Mucosa of stomach (tissue), 1 donor: ENCODE results near the gene TAF1C.

Experiments
- H3K27me3 ChIP-seq: one replicate; pipeline ENCODE4 v1.7.0; 2013; ENCODE audit warnings: mild to moderate bottlenecking, low read length; ENCODE audit not compliant: control insufficient read depth, insufficient read depth
- H3K36me3 ChIP-seq: one replicate; pipeline ENCODE4 v1.7.0; 2013; ENCODE audit warnings: low read length; ENCODE audit not compliant: control insufficient read depth, insufficient read depth
- H3K4me1 ChIP-seq: one replicate; pipeline ENCODE4 v1.7.0; 2013; ENCODE audit warnings: mild to moderate bottlenecking, low read length; ENCODE audit not compliant: control insufficient read depth, insufficient read depth
- H3K4me3 ChIP-seq: one replicate; pipeline ENCODE4 v1.7.0; 2013; ENCODE audit warnings: low read length
- H3K9ac ChIP-seq: one replicate; pipeline ENCODE4 v1.7.0; 2013; ENCODE audit warnings: mild to moderate bottlenecking, low read length, moderate library complexity
- H3K9me3 ChIP-seq: one replicate; pipeline ENCODE4 v1.7.0; 2013; ENCODE audit warnings: mild to moderate bottlenecking, low read length, moderate library complexity; ENCODE audit not compliant: control insufficient read depth
- donor health status: Pancreatic carcinoma.

Gene TAF1C, protein sequence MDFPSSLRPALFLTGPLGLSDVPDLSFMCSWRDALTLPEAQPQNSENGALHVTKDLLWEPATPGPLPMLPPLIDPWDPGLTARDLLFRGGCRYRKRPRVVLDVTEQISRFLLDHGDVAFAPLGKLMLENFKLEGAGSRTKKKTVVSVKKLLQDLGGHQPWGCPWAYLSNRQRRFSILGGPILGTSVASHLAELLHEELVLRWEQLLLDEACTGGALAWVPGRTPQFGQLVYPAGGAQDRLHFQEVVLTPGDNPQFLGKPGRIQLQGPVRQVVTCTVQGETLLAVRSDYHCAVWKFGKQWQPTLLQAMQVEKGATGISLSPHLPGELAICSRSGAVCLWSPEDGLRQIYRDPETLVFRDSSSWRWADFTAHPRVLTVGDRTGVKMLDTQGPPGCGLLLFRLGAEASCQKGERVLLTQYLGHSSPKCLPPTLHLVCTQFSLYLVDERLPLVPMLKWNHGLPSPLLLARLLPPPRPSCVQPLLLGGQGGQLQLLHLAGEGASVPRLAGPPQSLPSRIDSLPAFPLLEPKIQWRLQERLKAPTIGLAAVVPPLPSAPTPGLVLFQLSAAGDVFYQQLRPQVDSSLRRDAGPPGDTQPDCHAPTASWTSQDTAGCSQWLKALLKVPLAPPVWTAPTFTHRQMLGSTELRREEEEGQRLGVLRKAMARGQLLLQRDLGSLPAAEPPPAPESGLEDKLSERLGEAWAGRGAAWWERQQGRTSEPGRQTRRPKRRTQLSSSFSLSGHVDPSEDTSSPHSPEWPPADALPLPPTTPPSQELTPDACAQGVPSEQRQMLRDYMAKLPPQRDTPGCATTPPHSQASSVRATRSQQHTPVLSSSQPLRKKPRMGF

DNA sequence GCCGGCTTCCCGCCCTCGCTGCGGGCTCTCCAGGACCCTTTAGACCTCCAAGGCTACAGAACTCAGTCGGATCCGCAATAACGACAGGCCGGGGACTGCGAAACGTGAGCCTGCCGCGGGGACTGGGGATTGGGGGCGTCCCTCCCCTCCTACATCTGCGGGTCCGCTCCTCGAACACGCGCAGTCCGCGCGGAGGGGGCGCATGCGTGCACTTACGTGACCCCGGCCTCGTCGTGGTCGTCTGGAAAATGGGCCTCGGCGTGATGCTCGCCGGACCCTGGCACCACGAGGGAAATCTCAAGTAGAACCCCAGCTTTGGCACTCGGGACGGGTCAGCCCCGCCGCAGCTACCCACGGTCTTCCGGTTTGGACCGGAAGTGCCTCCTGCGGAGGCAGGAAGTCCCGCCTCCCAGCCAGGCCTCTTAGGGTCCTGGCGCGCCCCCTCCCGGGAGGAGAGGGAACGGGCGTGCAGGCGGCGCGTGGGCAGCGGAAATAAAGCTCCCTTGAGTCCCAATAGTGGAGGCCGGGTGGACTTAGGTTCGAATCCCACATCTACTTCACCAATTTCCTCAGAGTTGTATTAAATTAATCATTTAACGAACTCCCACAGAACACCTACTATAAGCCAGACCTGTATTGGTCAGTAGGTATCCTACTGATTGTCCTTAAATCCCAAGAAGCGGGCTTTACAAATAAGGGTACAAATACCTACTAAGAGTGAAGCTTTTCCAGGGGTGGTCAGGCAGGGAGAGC is at the start of gene TAF1C:
TSS of gene TAF1C (minus strand) at position 373 of the 753 bp plus-strand sequence. CDS start 2,069 bp downstream, outside the sequence.
- Histone ChIP-seq H3K4me1 (peaks cover 9% of the 10 kb centered on the region), H3K9ac (peak within 1 kb of the TSS; percentile 90), H3K4me3 (peak within 1 kb of the TSS; percentile 62), H3K36me3 (peaks cover 2% of the 10 kb centered on the region), H3K27me3 (no peaks in the 10 kb centered on the region), H3K9me3 (no peaks in the 10 kb centered on the region)

DNA sequence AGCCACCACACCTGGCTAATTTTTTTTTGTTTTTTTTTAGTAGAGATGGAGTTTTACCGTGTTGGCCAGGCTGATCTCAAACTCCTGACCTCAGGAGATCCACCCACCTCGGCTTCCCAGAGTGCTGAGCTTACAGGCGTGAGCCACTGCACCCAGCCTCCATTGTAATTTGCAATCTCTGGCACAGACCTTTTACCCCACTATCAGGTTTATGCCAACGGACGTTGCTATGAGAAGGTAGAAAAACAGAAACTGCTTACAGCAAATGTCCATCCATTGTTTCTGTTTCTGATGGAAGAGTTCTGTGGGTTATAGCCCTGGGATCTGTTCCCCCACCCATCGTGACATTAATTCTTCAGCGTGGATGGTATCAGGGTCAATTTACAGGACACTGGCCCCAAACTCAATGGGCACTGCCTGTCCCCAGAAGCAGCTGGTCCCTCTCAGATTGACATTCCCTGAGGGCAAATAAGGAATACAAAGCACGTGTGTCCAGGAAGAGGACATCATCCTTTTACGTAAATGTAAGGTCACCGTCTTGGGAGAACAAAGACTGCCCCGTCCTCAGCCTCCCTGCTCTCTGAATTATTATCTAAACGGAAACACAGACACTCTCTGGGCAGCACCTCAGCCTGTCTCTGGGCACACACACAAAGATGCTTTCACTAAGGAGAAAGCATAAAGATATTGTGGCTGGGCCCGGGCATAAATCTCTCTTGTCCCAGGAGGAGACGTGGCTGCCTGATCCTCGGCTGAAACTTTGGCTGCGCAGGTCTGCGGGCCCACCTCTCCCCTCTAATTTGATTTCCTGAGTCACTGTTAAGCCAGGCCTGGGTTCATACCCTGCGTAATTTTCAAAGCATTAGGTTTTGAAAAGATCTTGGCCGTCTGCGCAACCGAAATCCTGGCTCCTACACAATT is 47.7 kb upstream of the TAF1C start:
- H3K4me3 ChIP-seq = no peak overlapping the region
- H3K4me1 ChIP-seq = no peaks in the 10 kb centered on the region
- H3K27me3 ChIP-seq = peaks cover 4% of the 10 kb centered on the region
- no peaks in the 10 kb centered on the region for H3K9me3 ChIP-seq
- no peaks in the 10 kb centered on the region for H3K36me3 ChIP-seq
- no peak overlapping the region for H3K9ac ChIP-seq

DNA sequence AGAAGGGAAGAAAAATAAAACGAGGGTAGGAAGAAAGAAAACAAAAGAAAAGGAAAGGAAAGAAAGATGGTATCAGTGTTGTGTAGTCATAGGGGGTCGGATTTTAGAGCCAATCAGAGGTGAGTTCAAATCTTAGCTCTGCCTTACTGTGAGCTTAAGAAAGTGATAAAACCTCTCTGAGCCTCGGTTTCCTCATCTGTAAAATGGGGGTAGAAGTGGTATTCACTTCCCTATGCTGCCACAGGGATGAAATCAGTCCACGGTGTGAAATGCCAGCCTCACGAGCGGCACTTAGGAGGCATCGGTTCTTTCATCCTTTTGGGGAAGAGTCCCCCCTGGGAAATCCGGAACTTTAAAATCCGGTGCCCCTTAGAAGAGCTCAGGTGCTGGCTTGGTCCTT is 46.9 kb upstream of the TAF1C start:
- no peaks in the 10 kb centered on the region for H3K9me3 ChIP-seq
- no peaks in the 10 kb centered on the region for H3K36me3 ChIP-seq
- H3K27me3 ChIP-seq = no peaks in the 10 kb centered on the region
- no peak overlapping the region for H3K9ac ChIP-seq
- H3K4me1 ChIP-seq = no peaks in the 10 kb centered on the region
- H3K4me3 ChIP-seq = no peak overlapping the region

DNA sequence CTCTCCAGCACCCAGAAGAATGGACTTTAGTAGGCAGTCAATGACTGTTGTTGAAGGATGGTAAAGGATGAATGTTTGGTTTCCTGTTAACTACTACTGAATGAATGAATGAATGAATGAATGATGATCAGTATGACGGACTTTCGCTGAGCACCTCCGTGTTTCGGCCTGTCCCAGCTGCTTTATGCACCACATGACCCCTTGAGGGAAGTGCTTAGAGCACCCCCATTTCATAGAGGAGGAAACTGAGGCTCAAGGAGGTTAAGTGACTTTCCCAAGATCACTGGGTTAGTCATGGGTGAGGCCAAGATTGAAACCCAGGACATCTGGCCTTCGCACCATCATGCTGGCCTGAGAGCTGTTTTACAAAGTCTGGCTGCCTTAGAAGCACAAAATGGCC is 46.1 kb upstream of the TAF1C start:
- Histone ChIP-seq H3K36me3 (no peaks in the 10 kb centered on the region), H3K9me3 (no peaks in the 10 kb centered on the region), H3K4me1 (no peaks in the 10 kb centered on the region), H3K4me3 (no peak overlapping the region), H3K27me3 (no peaks in the 10 kb centered on the region), H3K9ac (no peak overlapping the region)

DNA sequence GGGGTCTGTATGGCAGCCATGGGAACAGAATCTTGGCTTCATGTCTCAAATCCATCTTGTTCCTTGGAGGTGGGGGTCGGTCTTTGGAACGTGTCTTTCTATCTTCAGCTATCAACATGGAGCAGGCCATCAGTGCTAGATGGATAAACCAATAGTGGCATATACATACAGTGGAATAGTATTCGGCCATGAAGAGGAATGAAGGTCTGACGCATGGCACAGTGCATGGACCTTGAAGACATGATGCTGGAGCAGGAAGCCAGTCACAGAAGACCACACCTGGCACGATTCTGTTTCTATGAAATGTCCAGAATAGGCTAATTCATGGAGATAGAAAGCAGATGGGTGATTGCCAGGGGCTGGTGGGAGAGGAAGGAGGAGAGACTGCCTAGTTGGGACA is 45.2 kb upstream of the TAF1C start:
- no peak overlapping the region for H3K4me3 ChIP-seq
- no peaks in the 10 kb centered on the region for H3K36me3 ChIP-seq
- H3K27me3 ChIP-seq = no peaks in the 10 kb centered on the region
- H3K9ac ChIP-seq = no peak overlapping the region
- H3K4me1 ChIP-seq = no peaks in the 10 kb centered on the region
- H3K9me3 ChIP-seq = no peaks in the 10 kb centered on the region

DNA sequence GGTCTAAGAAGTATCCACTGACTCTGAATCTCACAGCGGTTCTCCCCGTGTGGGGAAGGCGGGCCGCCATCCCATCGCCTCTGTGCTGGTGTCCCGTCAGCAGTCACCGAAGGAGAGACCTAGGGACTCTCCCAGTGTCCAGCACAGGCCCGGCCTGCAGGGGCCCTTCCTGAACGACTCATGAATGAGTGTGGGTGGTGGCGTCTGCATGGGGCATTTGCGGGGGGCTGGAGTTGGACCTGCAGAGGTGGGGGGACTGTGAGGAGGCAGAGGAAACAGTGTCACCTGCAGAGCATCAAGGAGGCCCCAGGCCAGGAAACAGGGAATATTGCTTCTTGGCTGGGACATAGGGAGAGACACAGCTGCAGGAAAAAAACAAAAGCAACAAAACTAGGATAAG is 42.6 kb upstream of the TAF1C start:
- H3K4me1 ChIP-seq = no peaks in the 10 kb centered on the region
- H3K36me3 ChIP-seq = no peaks in the 10 kb centered on the region
- no peak overlapping the region for H3K9ac ChIP-seq
- H3K4me3 ChIP-seq = no peak overlapping the region
- no peaks in the 10 kb centered on the region for H3K27me3 ChIP-seq
- H3K9me3 ChIP-seq = no peaks in the 10 kb centered on the region

DNA sequence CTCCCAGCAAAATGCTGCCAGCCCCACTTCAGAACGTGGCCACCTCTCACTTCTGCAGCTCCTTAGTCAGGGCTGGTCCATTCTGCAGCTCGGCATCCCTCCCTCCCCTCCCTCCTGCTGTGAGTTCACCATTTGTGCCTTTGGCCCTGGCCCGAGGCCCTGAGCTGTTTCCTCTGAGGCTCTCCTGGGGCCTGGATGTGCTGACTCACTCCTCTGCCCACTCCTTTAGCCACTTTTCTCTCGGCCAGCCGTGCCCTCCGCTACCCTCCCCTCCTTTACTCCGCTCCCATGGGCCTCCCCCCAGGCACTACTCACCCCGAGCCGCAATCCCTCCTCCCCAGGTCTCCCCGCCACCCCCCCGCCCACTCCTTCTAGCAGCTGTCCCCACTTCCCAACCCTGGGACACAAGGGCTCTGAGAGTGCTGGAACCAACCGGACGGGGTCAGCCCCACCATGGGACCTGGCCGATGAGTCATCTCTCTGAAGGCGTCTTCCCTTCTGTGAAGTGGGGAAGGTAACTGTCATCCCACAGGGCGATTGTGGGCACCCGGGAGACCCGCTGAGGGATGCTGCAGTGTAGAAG is 41.5 kb upstream of the TAF1C start:
- H3K9ac ChIP-seq = no peak overlapping the region
- H3K4me3 ChIP-seq = no peak overlapping the region
- H3K9me3 ChIP-seq = no peaks in the 10 kb centered on the region
- H3K4me1 ChIP-seq = no peaks in the 10 kb centered on the region
- no peaks in the 10 kb centered on the region for H3K36me3 ChIP-seq
- H3K27me3 ChIP-seq = no peaks in the 10 kb centered on the region

DNA sequence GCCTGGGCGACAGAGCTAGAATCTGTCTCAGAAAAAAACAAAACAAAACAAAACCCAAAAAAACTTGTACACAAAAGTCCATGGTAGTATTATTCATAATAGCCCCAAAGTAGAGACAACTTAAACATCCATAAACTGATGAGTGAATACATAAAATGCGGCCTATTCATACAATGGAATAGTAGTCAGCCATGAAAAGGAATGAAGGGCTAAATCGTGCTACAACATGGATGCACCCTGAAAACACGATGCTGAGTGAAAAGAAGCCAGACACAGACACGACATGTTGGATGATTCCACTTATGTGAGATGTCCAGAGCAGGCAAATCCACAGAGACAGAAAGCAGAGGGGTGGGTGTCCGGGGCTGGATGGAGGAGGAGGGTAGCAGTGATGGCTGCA is 40.7 kb upstream of the TAF1C start:
- Histone ChIP-seq H3K9me3 (no peaks in the 10 kb centered on the region), H3K27me3 (no peaks in the 10 kb centered on the region), H3K4me3 (no peak overlapping the region), H3K4me1 (no peaks in the 10 kb centered on the region), H3K36me3 (no peaks in the 10 kb centered on the region), H3K9ac (no peak overlapping the region)

DNA sequence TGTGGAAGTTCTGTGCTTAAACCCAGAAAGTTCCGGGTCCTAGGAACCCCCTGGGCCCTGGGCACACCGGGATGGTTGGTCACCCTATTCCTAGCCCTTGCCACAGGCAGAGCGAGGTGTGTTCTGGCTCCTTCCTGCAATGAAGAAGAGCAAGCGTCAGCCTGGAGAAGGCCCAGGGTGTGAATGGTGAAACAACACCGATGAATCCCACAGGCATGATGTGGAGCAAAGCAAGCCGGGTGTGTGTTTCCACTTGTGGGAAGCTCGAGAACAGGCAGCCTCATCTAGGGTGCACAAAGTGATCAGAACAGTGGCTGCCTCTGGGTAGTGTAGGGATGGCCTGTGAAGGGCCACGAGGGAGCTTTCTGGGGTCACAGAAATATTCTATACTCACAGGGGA is 39.2 kb upstream of the TAF1C start:
- H3K4me3 ChIP-seq = no peak overlapping the region
- H3K9ac ChIP-seq = no peak overlapping the region
- no peaks in the 10 kb centered on the region for H3K27me3 ChIP-seq
- H3K36me3 ChIP-seq = no peaks in the 10 kb centered on the region
- H3K4me1 ChIP-seq = no peaks in the 10 kb centered on the region
- no peaks in the 10 kb centered on the region for H3K9me3 ChIP-seq

DNA sequence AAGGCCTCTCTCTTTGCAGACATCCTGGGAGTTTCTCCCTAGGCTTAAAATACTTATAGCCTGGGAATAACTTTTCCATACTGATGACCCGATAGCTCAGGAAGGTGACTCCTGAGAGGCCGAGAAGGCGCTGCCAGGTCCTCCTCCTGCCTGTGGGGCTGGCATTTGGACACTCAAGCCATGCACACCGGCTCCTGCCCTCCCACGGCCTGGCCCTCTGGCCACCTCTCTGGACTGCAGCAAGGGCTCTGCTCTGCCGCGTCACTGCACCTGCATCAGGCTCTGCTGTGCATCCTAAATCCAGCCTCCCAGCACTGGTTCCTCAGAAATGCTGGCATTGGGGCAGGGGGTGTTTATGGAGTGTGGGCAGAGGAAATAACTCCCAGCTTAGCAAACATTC is 38.7 kb upstream of the TAF1C start:
- no peaks in the 10 kb centered on the region for H3K27me3 ChIP-seq
- H3K9me3 ChIP-seq = no peaks in the 10 kb centered on the region
- no peaks in the 10 kb centered on the region for H3K4me1 ChIP-seq
- H3K4me3 ChIP-seq = no peak overlapping the region
- no peak overlapping the region for H3K9ac ChIP-seq
- no peaks in the 10 kb centered on the region for H3K36me3 ChIP-seq

DNA sequence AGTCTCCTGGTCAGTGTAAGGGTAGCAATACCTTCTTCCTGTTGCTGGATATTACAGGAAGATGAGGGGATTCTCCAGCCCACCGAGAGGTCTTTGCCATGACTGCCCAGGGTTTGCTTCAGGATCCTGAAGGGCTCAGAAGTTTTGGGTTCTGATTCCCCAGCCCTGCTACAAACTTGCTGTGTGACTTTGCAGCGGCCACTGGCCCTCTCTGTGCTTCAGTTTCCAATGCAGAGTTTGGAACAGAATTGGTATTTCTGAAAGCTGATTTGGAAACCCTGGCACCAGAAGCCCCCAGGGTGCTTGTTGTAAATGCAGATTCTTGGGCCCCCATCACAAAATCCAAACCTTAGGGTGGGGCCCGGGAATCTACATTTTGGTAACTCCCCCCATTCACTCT is 38.3 kb upstream of the TAF1C start:
- H3K4me3 ChIP-seq = no peak overlapping the region
- H3K9ac ChIP-seq = no peak overlapping the region
- H3K36me3 ChIP-seq = no peaks in the 10 kb centered on the region
- H3K27me3 ChIP-seq = no peaks in the 10 kb centered on the region
- H3K4me1 ChIP-seq = no peaks in the 10 kb centered on the region
- no peaks in the 10 kb centered on the region for H3K9me3 ChIP-seq
